ENCODE results near the gene ABHD5.

DNA sequence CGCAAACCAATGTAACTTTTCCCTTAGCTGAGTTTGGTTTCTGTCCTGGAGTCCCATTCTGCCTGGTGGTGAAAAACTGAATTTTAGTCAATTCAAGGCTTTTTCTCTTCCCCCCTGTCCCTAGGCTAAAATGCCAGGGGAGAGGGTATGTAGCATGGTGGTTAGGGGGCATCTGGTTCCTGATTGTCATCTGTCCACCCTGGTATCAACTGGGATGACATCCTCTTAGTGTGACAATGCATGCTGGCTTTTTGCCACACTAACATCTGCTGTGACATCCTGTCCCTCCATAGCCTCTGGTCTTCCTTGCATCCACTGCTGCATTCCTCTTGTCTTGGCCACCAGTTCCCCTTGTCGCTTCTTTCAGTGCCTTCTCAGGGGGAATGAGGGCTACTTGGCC lies 73.7 kb downstream of the ABHD5 start:
- no peak for TF ChIP-seq EZH2 (IDR thresholded peaks at IDR 0.05; ENCODE audit: borderline replicate concordance, control insufficient read depth, low read depth, low read length)
- TF ChIP-seq, protein P1, sequence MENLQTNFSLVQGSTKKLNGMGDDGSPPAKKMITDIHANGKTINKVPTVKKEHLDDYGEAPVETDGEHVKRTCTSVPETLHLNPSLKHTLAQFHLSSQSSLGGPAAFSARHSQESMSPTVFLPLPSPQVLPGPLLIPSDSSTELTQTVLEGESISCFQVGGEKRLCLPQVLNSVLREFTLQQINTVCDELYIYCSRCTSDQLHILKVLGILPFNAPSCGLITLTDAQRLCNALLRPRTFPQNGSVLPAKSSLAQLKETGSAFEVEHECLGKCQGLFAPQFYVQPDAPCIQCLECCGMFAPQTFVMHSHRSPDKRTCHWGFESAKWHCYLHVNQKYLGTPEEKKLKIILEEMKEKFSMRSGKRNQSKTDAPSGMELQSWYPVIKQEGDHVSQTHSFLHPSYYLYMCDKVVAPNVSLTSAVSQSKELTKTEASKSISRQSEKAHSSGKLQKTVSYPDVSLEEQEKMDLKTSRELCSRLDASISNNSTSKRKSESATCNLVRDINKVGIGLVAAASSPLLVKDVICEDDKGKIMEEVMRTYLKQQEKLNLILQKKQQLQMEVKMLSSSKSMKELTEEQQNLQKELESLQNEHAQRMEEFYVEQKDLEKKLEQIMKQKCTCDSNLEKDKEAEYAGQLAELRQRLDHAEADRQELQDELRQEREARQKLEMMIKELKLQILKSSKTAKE (IDR thresholded peaks at IDR 0.05; ENCODE audit: low read depth, poor library complexity, severe bottlenecking), result no peak
- TF ChIP-seq, protein P2, sequence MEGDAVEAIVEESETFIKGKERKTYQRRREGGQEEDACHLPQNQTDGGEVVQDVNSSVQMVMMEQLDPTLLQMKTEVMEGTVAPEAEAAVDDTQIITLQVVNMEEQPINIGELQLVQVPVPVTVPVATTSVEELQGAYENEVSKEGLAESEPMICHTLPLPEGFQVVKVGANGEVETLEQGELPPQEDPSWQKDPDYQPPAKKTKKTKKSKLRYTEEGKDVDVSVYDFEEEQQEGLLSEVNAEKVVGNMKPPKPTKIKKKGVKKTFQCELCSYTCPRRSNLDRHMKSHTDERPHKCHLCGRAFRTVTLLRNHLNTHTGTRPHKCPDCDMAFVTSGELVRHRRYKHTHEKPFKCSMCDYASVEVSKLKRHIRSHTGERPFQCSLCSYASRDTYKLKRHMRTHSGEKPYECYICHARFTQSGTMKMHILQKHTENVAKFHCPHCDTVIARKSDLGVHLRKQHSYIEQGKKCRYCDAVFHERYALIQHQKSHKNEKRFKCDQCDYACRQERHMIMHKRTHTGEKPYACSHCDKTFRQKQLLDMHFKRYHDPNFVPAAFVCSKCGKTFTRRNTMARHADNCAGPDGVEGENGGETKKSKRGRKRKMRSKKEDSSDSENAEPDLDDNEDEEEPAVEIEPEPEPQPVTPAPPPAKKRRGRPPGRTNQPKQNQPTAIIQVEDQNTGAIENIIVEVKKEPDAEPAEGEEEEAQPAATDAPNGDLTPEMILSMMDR (IDR thresholded peaks at IDR 0.05 in 2 of 3, conservative IDR thresholded peaks at IDR 0.05 in 1 of 3; ENCODE audit: control insufficient read depth in 2 of 3, extremely low read depth in 1 of 3, insufficient read depth in 1 of 3, low read depth in 3 of 3, low read length in 3 of 3), result no peak

Data from GM12878 (cell line).